Globus pallidus (tissue), 1 donor: Measurements from ENCODE around the gene EHBP1.

Experiments used
- DNase-seq: peaks from one replicate; pipeline ENCODE4 v3.0.0-alpha.2; 2015; ENCODE audit warnings: low spot score

EHBP1 gene

GRCh38 chr2:62884514-62884913 lies 179.0 kb downstream of the EHBP1 start:
- no peak for DNase-seq

- no peak for DNase-seq
Measured at GRCh38 chr2:62894966-62895631, 189.6 kb downstream of the EHBP1 start.

- no peak for DNase-seq
Measured at GRCh38 chr2:62895632-62896009, 190.1 kb downstream of the EHBP1 start.

GRCh38 chr2:62897187-62897827 lies 191.8 kb downstream of the EHBP1 start:
- no peak for DNase-seq

GRCh38 chr2:62904344-62904743 lies 198.8 kb downstream of the EHBP1 start:
- no peak for DNase-seq

- DNase-seq, result no peak
Measured at GRCh38 chr2:62908145-62908544, 202.6 kb downstream of the EHBP1 start.

GRCh38 chr2:62913311-62913710 lies 207.8 kb downstream of the EHBP1 start:
- no peak for DNase-seq

- DNase-seq, result no peak
Measured at GRCh38 chr2:62919041-62919440, 213.5 kb downstream of the EHBP1 start.

GRCh38 chr2:62920070-62920469 lies 214.6 kb downstream of the EHBP1 start:
- no peak for DNase-seq

- DNase-seq, result no peak
Measured at GRCh38 chr2:62923242-62923641, 217.7 kb downstream of the EHBP1 start.

- DNase-seq, result no peak
Measured at GRCh38 chr2:62923881-62924280, 218.4 kb downstream of the EHBP1 start.

- DNase-seq, result no peak
Measured at GRCh38 chr2:62928015-62928414, 222.5 kb downstream of the EHBP1 start.

GRCh38 chr2:62931536-62931935 lies 226.0 kb downstream of the EHBP1 start:
- DNase-seq, result no peak

GRCh38 chr2:62933398-62933917 lies 227.9 kb downstream of the EHBP1 start:
- DNase-seq, result no peak

GRCh38 chr2:62934517-62934916 lies 229.0 kb downstream of the EHBP1 start:
- no peak for DNase-seq

GRCh38 chr2:62938126-62938525 lies 232.6 kb downstream of the EHBP1 start:
- no peak for DNase-seq

- no peak for DNase-seq
Measured at GRCh38 chr2:62939735-62940491, 234.4 kb downstream of the EHBP1 start.

GRCh38 chr2:62940697-62941096 lies 235.2 kb downstream of the EHBP1 start:
- no peak for DNase-seq

GRCh38 chr2:62941413-62941812 lies 235.9 kb downstream of the EHBP1 start:
- DNase-seq, result no peak

- DNase-seq, result no peak
Measured at GRCh38 chr2:62944362-62944761, 238.8 kb downstream of the EHBP1 start.

GRCh38 chr2:62947403-62947802 lies 241.9 kb downstream of the EHBP1 start:
- no peak for DNase-seq

- DNase-seq, result no peak
Measured at GRCh38 chr2:62956651-62957050, 251.1 kb downstream of the EHBP1 start.

GRCh38 chr2:62958206-62958605 lies 252.7 kb downstream of the EHBP1 start:
- DNase-seq, result no peak
